ENCODE measurements around the gene ATRNL1.
"Not testable (repeated sequence)": the region's sequence is repeated elsewhere in the genome, so short reads cannot be mapped to it uniquely, and the experiment has no call there.

The ATRNL1 gene

GRCh38 chr10:115744089-115744488 is 650.9 kb downstream of the ATRNL1 start:
- in situ Hi-C loops (cut with MboI; ENCODE audit: low sequenced_read_pairs, unreplicated experiment), result no loop called here

GRCh38 chr10:115745943-115746342 is 652.8 kb downstream of the ATRNL1 start:
- in situ Hi-C loops (cut with MboI; ENCODE audit: low sequenced_read_pairs, unreplicated experiment), result no loop called here
- TF ChIP-seq CTCF (IDR thresholded peaks at IDR 0.05; ENCODE audit: borderline replicate concordance, control extremely low read depth, extremely low read depth, insufficient read depth, missing control alignments), result no peak
- DNase-seq (ENCODE audit: low spot score), result no peak

More at GRCh38 chr10:115744089-115744488, 650.9 kb downstream of the ATRNL1 start:
- DNase-seq (ENCODE audit: low spot score), result no peak
- TF ChIP-seq CTCF (IDR thresholded peaks at IDR 0.05; ENCODE audit: borderline replicate concordance, control extremely low read depth, extremely low read depth, insufficient read depth, missing control alignments), result no peak

GRCh38 chr10:115747811-115748210 is 654.6 kb downstream of the ATRNL1 start:
- TF ChIP-seq CTCF (IDR thresholded peaks at IDR 0.05; ENCODE audit: borderline replicate concordance, control extremely low read depth, extremely low read depth, insufficient read depth, missing control alignments), result no peak
- DNase-seq (ENCODE audit: low spot score), result no peak
- in situ Hi-C loops (cut with MboI; ENCODE audit: low sequenced_read_pairs, unreplicated experiment), result no loop called here

GRCh38 chr10:115758488-115758887 is 665.3 kb downstream of the ATRNL1 start:
- DNase-seq (ENCODE audit: low spot score); in situ Hi-C loops (cut with MboI; ENCODE audit: low sequenced_read_pairs, unreplicated experiment): not testable (repeated sequence)

- DNase-seq (ENCODE audit: low spot score), result no peak
- no peak for TF ChIP-seq CTCF (IDR thresholded peaks at IDR 0.05; ENCODE audit: borderline replicate concordance, control extremely low read depth, extremely low read depth, insufficient read depth, missing control alignments)
- in situ Hi-C loops (cut with MboI; ENCODE audit: low sequenced_read_pairs, unreplicated experiment), result no loop called here
Measured at GRCh38 chr10:115760131-115760530, 667.0 kb downstream of the ATRNL1 start.

- DNase-seq (ENCODE audit: low spot score), result no peak
- TF ChIP-seq CTCF (IDR thresholded peaks at IDR 0.05; ENCODE audit: borderline replicate concordance, control extremely low read depth, extremely low read depth, insufficient read depth, missing control alignments), result no peak
- in situ Hi-C loops (cut with MboI; ENCODE audit: low sequenced_read_pairs, unreplicated experiment), result no loop called here
Measured at GRCh38 chr10:115761166-115761565, 668.0 kb downstream of the ATRNL1 start.

- DNase-seq (ENCODE audit: low spot score), result no peak
- in situ Hi-C loops (cut with MboI; ENCODE audit: low sequenced_read_pairs, unreplicated experiment), result no loop called here
- TF ChIP-seq CTCF (IDR thresholded peaks at IDR 0.05; ENCODE audit: borderline replicate concordance, control extremely low read depth, extremely low read depth, insufficient read depth, missing control alignments), result no peak
Measured at GRCh38 chr10:115762029-115762428, 668.9 kb downstream of the ATRNL1 start.
